ENCODE data around the gene CLEC10A.
"Not testable (repeated sequence)": the region's sequence is repeated elsewhere in the genome, so short reads cannot be mapped to it uniquely, and the experiment has no call there.

CLEC10A gene, protein sequence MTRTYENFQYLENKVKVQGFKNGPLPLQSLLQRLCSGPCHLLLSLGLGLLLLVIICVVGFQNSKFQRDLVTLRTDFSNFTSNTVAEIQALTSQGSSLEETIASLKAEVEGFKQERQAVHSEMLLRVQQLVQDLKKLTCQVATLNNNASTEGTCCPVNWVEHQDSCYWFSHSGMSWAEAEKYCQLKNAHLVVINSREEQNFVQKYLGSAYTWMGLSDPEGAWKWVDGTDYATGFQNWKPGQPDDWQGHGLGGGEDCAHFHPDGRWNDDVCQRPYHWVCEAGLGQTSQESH

DNA sequence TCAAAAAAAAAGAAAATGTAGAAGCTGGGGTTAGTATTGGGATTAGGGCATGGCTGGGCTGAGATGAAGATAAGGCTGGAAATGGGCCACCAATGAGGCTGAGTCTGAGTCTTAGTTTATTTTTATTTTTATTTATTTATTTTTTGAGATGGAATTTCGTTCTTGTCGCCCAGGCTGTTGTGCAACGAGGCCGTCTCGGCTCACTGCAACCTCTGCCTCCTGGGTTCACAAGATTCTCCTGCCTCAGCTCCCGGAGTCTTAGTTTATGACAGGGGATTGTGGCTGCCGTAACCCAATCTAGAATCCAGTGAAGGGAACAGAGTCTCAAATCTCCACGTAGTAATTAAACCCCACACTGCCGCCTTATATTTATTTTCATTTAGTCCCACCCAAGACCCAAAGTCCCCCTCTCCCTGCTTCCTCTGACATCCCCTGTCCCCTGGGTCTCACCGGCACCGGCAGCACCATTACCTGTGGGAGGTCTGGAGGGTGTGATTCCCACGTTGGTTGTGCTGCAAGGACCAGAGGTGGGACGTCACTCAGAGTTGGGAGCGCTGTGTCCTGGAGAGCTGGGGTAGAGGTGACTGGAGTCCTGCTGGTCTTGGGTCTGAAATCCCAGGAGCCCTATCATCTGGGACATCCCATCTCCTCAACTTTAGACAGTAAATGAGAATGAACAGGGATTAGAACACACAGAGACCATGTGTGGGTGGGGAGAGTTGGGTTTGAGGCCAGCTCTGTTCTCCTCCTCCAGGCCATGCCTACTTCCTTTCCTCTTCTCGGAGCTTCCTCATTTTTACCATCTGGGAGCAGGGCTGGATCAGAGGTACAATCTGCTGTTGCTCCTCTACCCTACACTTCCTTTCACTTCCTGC, at the start of gene CLEC10A:
Gene CLEC10A (minus strand): TSS at position 671 of the 875 bp plus-strand sequence. CDS start 1,439 bp downstream, outside the sequence.
- no peak for DNase-seq

DNA sequence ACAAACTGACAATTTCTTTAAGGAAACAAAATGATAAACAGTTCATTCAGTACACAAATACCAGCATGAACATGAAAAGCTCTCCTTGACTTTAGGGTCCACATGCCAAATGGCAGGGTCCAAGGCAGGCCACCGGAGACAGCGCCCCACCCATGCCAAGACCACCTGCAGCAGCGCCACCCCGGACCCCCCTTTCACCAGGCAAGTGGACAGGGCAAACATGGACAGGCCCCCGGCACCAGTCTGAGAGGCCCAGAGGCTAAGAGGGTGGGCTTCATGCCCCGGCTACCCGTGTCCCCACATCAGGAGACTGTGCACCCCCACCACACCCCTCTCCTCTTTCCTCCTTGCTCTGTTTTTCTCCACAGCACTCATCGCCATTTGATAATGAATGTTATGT, 49.3 kb upstream of the CLEC10A start:
- no peak for DNase-seq

DNA sequence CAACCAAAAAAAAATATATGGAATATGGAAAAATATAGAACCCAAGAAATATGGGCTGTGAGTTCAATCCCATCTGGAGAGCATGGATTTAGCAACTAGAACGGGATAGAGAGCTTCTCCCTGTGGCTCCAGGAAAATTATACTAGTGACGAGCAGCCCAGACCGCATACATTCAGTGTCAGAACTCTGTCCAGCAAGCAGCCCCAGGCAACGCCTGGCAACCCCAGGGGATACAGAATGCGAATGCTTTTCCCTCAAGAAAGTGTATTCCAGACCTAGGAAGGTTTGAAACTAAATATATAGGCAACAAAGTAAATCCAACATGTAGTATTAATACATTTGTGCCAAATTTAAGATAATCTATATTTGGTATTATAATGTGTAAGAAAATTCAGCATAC, 48.1 kb upstream of the CLEC10A start:
- no peak for DNase-seq

DNA sequence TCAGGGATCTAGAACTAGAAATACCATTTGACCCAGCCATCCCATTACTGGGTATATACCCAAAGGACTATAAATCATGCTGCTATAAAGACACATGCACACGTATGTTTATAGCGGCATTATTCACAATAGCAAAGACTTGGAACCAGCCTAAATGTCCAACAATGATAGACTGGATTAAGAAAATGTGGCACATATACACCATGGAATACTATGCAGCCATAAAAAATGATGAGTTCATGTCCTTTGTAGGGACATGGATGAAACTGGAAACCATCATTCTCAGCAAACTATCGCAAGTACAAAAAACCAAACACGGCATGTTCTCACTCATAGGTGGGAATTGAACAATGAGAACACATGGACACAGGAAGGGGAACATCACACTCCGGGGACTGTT, 47.5 kb upstream of the CLEC10A start:
- not testable (repeated sequence) for DNase-seq

DNA sequence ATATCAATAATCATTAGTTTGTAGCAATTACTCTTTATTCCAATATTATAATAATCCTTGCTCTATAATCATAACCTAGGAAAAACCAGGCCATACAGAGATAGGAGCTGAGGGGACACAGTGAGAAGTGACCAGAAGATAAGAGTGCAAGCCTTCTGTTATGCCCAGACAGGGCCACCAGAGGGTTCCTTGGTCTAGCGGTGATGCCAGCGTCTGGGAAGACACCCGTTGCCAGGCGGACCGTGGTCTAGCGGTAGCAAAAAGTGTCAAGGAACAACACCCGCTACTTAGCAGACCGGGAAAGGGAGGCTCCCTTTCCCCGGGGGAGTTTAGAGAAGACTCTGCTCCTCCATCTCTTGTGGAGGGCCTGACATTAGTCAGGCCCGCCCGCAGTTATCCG, 46.3 kb upstream of the CLEC10A start:
- DNase-seq, result not testable (repeated sequence)

DNA sequence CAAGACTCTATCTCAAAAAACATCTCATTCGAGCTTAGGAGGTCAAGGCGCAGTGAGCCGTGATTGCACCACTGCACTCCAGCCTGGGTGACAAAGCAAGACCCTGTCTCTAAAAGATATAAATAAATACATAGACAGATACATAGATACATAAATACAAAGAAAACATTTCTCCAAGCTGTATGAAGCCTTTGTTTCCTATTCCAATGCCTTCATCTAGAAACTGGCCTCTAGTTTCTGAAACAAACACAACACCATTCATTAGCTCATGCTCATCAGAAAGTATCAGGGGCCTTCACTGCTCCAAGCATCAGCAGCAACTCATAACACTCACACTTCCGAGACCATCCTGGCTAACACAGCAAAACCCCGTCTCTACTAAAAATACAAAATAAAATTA, 44.9 kb upstream of the CLEC10A start:
- no peak for DNase-seq

DNA sequence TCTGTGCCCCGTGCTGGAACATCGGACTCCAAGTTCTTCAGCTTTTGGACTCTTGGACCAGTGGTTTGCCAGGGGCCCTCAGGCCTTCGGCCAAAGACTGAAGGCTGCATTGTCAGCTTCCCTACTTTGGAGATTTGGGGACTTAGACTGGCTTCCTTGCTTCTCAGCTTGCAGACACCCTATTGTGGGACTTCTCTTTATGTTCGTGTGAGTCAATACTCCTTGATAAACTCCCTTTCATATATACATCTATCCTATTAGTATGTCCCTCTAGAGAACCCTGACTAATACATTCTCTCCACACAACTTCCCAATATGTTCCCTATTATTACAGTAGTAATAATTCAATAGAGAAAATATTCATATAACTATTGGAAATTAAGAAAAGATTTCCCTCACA, 43.8 kb upstream of the CLEC10A start:
- no peak for DNase-seq

DNA sequence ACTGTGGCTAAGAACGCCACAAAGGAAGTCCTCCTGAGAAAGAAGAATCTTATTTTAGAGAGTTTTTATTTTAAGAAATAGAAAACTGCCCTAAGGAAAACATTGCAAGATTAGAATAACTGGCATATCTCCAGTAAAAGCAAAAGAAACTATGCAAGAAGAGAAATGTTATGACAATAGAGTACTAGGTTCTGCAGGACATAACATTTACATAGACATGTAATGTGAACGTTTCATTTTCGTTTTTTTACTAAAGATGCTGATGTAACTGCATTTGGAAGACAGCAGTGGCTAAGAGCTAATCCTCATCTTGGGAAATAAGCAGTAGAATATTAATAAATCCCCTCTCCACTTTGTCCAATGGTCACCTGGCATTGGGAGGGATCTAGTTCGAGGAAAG, 42.3 kb upstream of the CLEC10A start:
- DNase-seq, result no peak

DNA sequence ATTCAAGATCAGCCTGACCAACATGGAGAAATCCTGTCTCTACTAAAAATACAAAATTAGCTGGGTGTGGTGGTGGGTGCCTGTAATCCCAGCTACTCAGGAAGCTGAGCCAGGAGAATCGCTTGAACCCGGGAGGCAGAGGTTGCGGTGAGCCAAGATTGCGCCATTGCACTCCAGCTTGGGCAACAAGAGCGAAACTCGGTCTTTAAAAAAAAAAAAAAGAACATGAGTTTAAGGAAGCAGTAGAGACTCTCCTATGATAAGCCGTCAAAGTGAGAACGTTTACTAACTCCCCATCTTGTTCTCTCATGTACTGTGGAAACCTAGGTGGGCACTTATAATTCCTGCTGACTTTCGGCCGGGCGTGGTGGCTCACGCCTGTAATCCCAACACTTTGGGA, 40.6 kb upstream of the CLEC10A start:
- DNase-seq, result not testable (repeated sequence)

DNA sequence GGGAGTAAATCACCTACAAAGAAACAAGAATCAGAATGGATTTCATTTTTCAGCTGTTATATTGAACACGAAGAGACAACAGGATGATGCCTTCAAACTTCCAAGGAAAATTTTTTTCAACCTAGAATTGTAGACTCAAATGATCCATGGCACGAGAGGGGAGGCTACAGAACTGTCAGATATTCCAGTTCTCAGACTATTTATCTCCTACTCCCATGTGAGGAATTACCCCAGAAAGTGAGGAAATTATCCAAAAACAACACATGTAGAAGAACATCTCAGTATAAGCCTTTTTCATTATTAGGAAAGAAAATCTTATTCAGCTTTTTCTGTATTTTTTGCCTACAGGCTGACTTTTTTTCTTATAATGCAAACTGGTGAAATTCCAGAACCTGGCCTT, 40.1 kb upstream of the CLEC10A start:
- no peak for DNase-seq

DNA sequence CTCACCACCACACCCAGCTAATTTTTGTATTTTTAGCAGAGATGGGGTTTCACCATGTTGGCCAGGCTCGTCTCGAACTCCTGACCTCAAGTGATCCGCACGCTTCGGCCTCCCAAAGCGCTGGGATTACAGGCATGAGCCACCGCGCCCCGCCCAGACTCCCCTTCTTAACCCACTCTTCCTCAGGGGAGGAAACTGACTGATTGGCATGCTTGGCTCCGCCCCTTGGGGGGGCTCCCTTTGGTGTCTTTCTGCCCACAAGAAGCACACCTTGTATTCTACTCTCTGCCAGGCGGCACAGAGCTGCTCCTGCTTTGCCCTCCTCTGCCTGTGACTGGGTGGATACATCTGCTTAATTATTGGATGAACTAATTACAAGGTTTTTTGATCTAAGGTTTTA, 39.3 kb upstream of the CLEC10A start:
- no peak for DNase-seq

DNA sequence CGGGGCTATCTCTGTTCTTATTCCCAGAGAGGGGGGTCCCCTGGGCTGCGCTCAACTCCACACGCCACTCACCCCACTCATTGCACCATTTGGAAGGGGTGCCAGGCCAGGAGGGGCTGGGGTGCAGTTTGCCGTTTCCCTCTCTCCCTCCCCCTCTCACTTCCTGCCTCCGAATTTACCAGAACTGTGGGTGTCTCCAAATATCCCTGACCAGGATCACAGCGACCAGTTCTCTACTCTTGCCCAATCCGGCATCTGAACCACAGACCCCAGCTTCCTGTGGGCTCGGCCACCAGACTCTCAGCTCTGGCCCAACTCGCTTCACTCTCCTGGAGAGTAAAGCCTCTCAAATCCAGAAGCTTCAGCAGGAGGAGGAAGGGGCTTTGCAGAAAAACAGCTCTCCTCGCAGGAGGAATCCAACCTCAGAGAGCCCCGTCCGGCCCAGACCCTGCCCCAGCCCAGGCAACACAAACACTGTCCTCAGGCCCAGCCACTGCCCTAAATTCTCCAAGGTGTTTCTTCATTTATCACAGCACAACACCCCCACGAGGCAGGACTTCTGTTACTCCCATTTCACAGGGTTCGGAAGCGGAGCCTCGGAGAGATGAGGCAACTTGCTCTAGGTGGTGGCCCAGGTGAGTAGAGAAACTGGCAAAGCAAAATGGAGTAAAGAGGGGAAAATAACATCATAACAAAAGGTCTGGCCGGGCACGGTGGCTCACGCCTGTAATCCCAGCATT, 35.0 kb upstream of the CLEC10A start:
- no peak for DNase-seq

DNA sequence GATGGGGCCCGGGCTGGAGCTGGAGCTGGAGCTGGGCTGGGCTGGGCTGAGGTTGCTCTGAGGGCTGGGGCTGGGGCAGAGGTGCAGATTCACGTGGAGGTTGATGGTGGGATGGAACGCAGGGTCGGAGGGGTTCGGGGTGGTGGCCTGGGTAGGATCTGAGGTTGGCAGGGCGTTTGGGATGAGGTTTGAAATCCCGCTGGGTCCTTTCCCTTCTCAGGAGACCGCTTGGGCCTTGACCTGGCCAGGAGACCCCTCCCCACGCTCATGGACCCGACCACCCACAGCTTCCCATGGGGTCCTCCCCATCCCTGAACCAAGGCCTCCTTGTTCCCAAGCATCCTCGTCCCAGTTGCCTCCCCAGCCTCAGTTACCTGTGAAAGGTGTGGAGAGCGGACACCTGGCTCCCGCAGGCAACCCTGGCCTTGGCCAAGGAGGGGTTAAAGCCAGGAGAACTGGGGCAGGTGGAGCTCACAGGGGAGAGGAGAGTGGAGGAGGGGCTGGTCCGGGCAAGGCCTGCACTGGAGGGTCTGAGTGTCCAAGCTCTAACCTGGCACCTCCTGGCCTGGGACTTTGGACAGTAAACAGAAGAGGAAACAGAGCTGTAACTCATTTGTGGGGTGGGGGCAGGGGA, 34.3 kb upstream of the CLEC10A start, which contains the start of gene ASGR2:
Gene ASGR2 (minus strand): TSS at position 582 of the 634 bp plus-strand sequence. CDS start 582 bp downstream, outside the sequence.
- no peak for DNase-seq

DNA sequence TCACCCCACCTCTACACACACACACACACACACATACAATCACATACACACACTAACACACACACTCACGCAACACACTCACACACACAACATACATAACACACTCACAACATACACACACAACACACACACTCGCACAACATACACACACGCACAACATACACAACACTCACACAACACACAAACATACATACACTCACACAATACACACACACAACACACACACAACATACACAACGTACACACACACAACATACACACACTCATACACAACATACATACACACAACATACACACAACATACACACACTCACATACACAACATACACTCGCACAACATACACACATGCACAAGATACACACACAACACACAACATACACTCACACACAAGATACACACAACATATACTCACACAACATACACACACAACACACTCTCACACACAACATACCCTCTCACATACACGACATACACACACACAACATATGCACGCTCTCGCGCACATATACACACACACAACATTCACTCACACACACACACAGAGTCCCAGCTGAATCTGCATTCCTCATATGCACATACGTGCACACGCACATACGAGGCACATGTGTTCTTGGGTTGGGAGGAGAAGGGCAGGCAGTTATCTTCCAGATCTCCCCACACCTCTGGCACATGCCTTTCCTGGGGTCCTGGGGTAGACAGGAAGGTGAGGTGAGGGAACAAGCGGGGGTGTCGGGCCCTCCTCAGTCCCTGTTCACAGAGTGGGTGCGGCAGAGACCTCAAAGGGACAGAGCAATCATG, 33.4 kb upstream of the CLEC10A start:
- no peak for DNase-seq

DNA sequence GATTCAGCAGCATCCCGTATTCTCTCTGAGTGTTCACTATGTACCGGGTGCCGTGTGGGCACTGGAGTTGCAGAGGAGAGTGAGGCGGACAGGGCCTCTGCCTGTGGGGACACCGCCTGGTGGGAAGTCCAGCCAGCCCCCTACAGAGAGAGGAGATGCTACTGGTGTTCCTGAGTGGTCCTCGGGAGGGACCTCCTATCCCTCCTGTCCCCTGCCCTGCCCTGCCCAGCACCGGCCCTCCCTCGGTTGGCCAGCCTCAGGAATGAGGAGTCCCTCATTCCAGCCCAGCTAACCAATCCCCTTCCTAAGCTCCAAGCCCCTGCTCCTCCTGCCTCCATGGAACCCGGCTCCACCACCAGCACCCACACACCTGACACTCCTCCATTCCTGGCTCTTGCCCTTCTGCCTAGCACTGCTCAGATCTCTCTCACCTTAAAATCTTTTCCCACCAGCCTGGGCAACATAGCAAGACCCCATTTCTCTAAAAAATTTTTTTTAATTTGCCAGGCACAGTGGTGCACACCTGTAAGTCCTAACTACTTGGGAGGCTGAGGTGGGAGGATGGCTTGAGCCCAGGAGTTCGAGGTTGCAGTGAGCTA, 32.6 kb upstream of the CLEC10A start:
- DNase-seq, result no peak

DNA sequence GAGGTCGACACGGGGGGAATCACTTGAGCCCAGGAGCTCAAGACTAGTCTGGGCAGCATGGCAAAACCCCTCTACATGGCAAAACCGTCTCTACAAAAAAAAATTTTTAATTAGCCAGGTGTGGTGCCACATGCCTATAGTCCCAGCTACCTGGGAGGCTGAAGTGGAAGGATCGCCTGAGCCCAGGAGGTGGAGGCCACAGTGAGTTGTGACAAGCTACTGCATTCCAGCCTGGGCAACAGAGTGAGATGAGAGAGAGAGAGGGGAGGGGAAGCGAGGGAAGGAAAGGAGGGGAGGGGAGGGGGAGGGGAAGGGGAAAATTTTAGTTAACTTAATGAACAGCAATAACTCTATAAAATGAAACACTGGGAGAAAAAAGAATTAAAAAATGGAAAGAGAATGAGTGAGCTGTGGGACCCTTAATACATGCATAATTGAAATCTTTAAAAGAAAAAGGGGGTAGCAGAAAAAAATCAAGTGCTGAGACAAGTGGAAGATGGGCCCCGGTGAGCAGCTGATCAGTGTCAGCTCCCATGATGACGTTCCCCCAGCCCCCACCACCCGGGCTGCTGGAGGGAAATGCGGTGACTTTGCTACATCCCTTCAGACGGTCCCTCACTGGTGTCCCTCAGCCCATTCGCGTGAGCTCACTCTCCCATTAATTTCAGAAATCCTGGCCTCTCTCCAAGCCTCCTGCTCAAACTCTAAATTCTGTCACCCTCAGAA, 31.9 kb upstream of the CLEC10A start:
- no peak for DNase-seq

DNA sequence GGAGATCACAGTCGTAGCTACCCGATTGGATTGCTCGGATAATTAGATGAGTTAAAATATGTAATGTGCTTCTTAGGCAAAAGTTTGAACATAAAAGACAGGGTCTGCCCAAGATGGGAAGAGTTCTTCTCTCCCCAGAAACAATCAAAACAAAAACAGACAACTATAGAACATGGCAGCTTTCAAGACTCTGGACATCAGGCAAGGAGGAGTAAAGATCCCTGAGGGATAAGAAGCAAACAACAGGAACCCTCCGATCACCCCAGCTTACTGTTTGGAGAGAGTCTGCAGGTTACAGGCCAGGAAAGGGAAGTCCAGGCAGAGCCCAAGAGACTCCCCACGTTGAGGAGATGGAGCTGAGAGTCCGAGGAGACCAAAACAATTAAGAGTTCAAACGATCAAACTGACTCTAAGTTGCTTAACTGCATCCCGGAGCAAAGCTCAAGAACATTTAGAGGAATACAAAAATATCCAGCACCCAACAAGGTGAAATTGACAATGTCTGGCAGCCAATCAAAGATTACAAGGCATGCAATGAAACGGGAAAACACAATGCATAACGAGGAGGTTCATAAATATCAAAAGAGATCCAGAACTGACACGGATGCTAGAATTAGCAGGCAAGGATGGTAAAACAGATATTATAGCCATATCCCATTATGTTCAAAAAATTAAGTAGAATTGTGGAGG, 30.7 kb upstream of the CLEC10A start:
- no peak for DNase-seq

DNA sequence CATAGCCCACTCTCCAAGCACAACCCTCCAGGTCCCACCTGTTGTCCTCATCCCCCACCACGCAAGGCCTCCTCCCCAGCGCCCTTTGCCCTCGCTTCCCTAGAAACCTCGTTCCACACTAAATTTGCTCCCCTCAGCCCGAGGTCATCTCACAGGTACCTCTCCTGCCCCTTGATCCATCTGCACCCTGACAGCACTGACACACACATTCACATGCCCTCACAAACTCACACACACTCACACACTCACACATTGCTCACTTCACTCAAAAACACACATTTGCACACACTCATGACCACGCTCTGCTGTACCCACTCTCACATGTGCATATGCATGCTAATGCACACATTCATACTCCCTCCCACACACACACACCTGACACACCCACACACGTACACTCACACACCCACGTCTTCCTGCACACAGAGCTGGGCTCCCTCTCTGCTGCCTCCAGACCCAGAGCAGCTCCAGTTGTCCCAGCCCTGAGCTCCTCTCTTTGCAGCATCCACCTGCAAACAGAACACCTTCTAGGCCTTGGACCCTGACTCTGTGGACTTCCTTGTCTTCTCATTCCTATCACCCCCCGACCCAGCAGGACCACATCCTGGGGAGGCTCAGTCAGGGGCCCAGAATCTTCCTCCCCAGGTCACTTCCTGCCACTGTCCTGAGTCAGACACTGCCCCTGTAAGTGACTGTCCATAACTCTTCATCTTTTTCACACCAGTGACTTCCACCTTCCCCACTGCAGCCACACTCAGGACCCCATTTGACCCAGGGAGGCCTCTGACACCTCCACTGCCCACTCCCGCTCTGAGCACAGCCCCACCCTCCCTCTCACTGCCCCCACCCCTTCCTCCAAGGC, 29.6 kb upstream of the CLEC10A start:
- DNase-seq, result no peak

DNA sequence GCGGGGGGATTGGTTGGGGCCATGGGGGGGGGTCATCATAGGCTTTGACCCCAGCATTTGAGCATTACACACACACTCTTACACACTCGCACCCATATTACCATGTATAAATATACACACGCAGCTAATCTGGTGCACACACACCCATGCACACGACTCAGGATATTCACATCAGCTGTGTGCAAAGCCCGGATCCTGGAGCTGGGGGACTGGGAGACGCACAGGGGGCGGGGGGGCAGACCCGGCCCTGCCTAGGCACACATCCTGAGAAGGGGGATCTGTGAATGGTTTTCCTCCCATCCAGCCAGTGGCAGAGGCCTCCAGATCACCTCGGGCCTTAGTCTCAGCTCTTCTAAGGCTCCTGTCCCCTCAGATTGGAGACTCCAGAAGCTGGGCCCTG, 28.9 kb upstream of the CLEC10A start:
- DNase-seq, result no peak
